Naive B cell (primary cell): Measurements from ENCODE around the gene NR2E3. TPM values are rescaled to one million over a fixed set of nuclear protein-coding genes. Genes with fewer than 3 reads are reported as not detected.

Experiments used
- ATAC-seq, 2 donors: fragments of 150-1000 bp; cut with Tn5 transposase; 2 replicates each; pipeline ENCODE4 v1.10.0; 2021; ENCODE audit warnings: low read depth in 2 of 2, mild to moderate bottlenecking in 2 of 2, moderate library complexity in 2 of 2
- DNase-seq: peaks from one replicate; pipeline ENCODE4 v3.0.0; 2022
- H3K27ac Mint-ChIP-seq, 6 donors: one replicate each; pipeline ENCODE4 v1.8.0; 2020 to 2022; ENCODE audit warnings: mild to moderate bottlenecking in 6 of 6, mixed read lengths in 6 of 6, moderate library complexity in 5 of 6, inconsistent platforms in 2 of 6
- H3K27me3 Mint-ChIP-seq, 3 donors: one replicate each; pipeline ENCODE4 v1.8.0; 2021 to 2022; ENCODE audit warnings: mixed read lengths in 3 of 3, mild to moderate bottlenecking in 1 of 3
- H3K36me3 Mint-ChIP-seq, 2 donors: one replicate each; pipeline ENCODE4 v1.8.0; 2020 to 2022; ENCODE audit warnings: mixed read lengths in 2 of 2, inconsistent platforms in 1 of 2, mild to moderate bottlenecking in 1 of 2
- H3K4me1 Mint-ChIP-seq, 3 donors: one replicate each; pipeline ENCODE4 v1.8.0; 2020 to 2022; ENCODE audit warnings: mixed read lengths in 3 of 3, inconsistent platforms in 1 of 3, mild to moderate bottlenecking in 1 of 3, moderate library complexity in 1 of 3
- H3K4me3 Mint-ChIP-seq, 8 donors: one replicate each; pipeline ENCODE4 v1.8.0; 2020 to 2022; ENCODE audit warnings: mild to moderate bottlenecking in 8 of 8, mixed read lengths in 8 of 8, moderate library complexity in 8 of 8, inconsistent platforms in 2 of 8
- H3K9me3 Mint-ChIP-seq, 7 donors: one replicate each; pipeline ENCODE4 v1.8.0; 2020 to 2022; ENCODE audit warnings: mixed read lengths in 7 of 7, mild to moderate bottlenecking in 5 of 7, inconsistent platforms in 2 of 7, moderate library complexity in 1 of 7
- polyA plus RNA-seq, 6 donors: library from polyadenylated mRNA; unstranded; fragments of 300-500 nt; fragmentation: Illumina TruSeq; gene quantifications; one replicate each; pipeline ENCODE4 v1.2.3, GENCODE V29; 2021; ENCODE audit warnings: low read depth in 6 of 6

NR2E3 gene
- under 1 TPM in 1 of 6 donors, not detected in 5; 0.12 TPM for polyA plus RNA-seq

- no peak for DNase-seq
- Mint-ChIP-seq H3K27ac (no peak within 1 kb of the TSS), H3K4me1 (no peaks in the 10 kb centered on the region), H3K36me3 (no peaks in the 10 kb centered on the region), H3K9me3 (no peaks in the 10 kb centered on the region), H3K27me3 (peaks cover 0 to 20% (median 0%) of the 10 kb centered on the region in 3 donors), H3K4me3 (no peak within 1 kb of the TSS)
- no peak for ATAC-seq
Observed at GRCh38 chr15:71810256-71811035, at the start of gene NR2E3. NR2E3 (plus strand) TSS chr15:71810554; CDS start chr15:71810744, 190 bp downstream.

GRCh38 chr15:71760852-71761251, 49.5 kb upstream of the NR2E3 start:
- peaks cover 11 to 20% (median 15%) of the 10 kb centered on the region in 3 donors for H3K27me3 Mint-ChIP-seq
- H3K27ac Mint-ChIP-seq: no peak overlapping the region
- no peak overlapping the region for H3K4me3 Mint-ChIP-seq
- H3K9me3 Mint-ChIP-seq: peaks cover 6 to 31% (median 14%) of the 10 kb centered on the region in 7 donors
- no peaks in the 10 kb centered on the region for H3K4me1 Mint-ChIP-seq
- no peak for ATAC-seq
- H3K36me3 Mint-ChIP-seq: peaks cover 7 to 23% of the 10 kb centered on the region in 2 donors
- no peak for DNase-seq

- Mint-ChIP-seq H3K4me3 (no peak overlapping the region), H3K4me1 (no peaks in the 10 kb centered on the region), H3K9me3 (peaks cover 6 to 27% (median 14%) of the 10 kb centered on the region in 7 donors), H3K36me3 (peaks cover 7 to 23% of the 10 kb centered on the region in 2 donors), H3K27me3 (peaks cover 12 to 17% (median 12%) of the 10 kb centered on the region in 3 donors), H3K27ac (peak overlapping the region in 1 of 6 donors; percentile 0)
- no peak for ATAC-seq
- no peak for DNase-seq
Observed at GRCh38 chr15:71761649-71762048, 48.7 kb upstream of the NR2E3 start.

- DNase-seq (no peak), ATAC-seq (no peak)
- Mint-ChIP-seq H3K4me1 (no peaks in the 10 kb centered on the region), H3K4me3 (no peak overlapping the region), H3K27ac (no peak overlapping the region), H3K27me3 (peaks cover 5 to 26% (median 15%) of the 10 kb centered on the region in 3 donors), H3K9me3 (peaks cover 0 to 4% (median 0%) of the 10 kb centered on the region in 7 donors), H3K36me3 (no peaks in the 10 kb centered on the region)
Observed at GRCh38 chr15:71768184-71768583, 42.2 kb upstream of the NR2E3 start.

- Mint-ChIP-seq H3K36me3 (no peaks in the 10 kb centered on the region), H3K27ac (no peak overlapping the region), H3K4me1 (no peaks in the 10 kb centered on the region), H3K4me3 (no peak overlapping the region), H3K27me3 (peaks cover 0 to 10% (median 6%) of the 10 kb centered on the region in 3 donors), H3K9me3 (peaks cover 0 to under 1% (median 0%) of the 10 kb centered on the region in 7 donors)
- ATAC-seq (no peak), DNase-seq (no peak)
Observed at GRCh38 chr15:71773206-71773859, 37.0 kb upstream of the NR2E3 start.

GRCh38 chr15:71775856-71776255, 34.5 kb upstream of the NR2E3 start:
- ATAC-seq: no peak
- Mint-ChIP-seq H3K4me1 (peaks cover 0 to 9% (median 0%) of the 10 kb centered on the region in 3 donors), H3K9me3 (no peaks in the 10 kb centered on the region), H3K27me3 (peaks cover 7 to 24% (median 9%) of the 10 kb centered on the region in 3 donors), H3K4me3 (no peak overlapping the region), H3K36me3 (no peaks in the 10 kb centered on the region), H3K27ac (no peak overlapping the region)
- DNase-seq: no peak

- ATAC-seq: no peak
- H3K27ac Mint-ChIP-seq: no peak overlapping the region
- no peaks in the 10 kb centered on the region for H3K9me3 Mint-ChIP-seq
Observed at GRCh38 chr15:71776304-71776703, 34.0 kb upstream of the NR2E3 start.

GRCh38 chr15:71777216-71777943, 33.0 kb upstream of the NR2E3 start:
- Mint-ChIP-seq H3K27me3 (peaks cover 12 to 25% (median 14%) of the 10 kb centered on the region in 3 donors), H3K4me3 (no peak overlapping the region), H3K9me3 (no peaks in the 10 kb centered on the region), H3K27ac (no peak overlapping the region), H3K36me3 (no peaks in the 10 kb centered on the region), H3K4me1 (peaks cover 0 to 9% (median 0%) of the 10 kb centered on the region in 3 donors)
- ATAC-seq (no peak), DNase-seq (no peak)

More at GRCh38 chr15:71776304-71776703, 34.0 kb upstream of the NR2E3 start:
- no peak for DNase-seq
- Mint-ChIP-seq H3K36me3 (no peaks in the 10 kb centered on the region), H3K4me1 (peaks cover 0 to 9% (median 0%) of the 10 kb centered on the region in 3 donors), H3K4me3 (no peak overlapping the region), H3K27me3 (peaks cover 11 to 25% (median 12%) of the 10 kb centered on the region in 3 donors)

- Mint-ChIP-seq H3K4me1 (peaks cover 0 to 9% (median 0%) of the 10 kb centered on the region in 3 donors), H3K4me3 (no peak overlapping the region), H3K27ac (peak overlapping the region in 1 of 6 donors; percentile 77), H3K36me3 (no peaks in the 10 kb centered on the region), H3K27me3 (peaks cover 12 to 32% (median 14%) of the 10 kb centered on the region in 3 donors), H3K9me3 (no peaks in the 10 kb centered on the region)
- DNase-seq (no peak), ATAC-seq (no peak)
Observed at GRCh38 chr15:71779073-71779797, 31.1 kb upstream of the NR2E3 start.

- H3K36me3 Mint-ChIP-seq: no peaks in the 10 kb centered on the region
- H3K4me3 Mint-ChIP-seq: no peak overlapping the region
- H3K9me3 Mint-ChIP-seq: no peaks in the 10 kb centered on the region
- H3K4me1 Mint-ChIP-seq: peaks cover 0 to 9% (median 0%) of the 10 kb centered on the region in 3 donors
- ATAC-seq (peak; percentile 34 to 58), DNase-seq (peak; percentile 16)
- H3K27me3 Mint-ChIP-seq: peaks cover 22 to 43% (median 23%) of the 10 kb centered on the region in 3 donors
- no peak overlapping the region for H3K27ac Mint-ChIP-seq
Observed at GRCh38 chr15:71780115-71780976, 30.0 kb upstream of the NR2E3 start.

GRCh38 chr15:71781179-71781964, 29.0 kb upstream of the NR2E3 start:
- no peak for ATAC-seq
- H3K4me3 Mint-ChIP-seq: peak overlapping the region in 1 of 8 donors; percentile 72

More at GRCh38 chr15:71781179-71781964, 29.0 kb upstream of the NR2E3 start:
- Mint-ChIP-seq H3K4me1 (peaks cover 0 to 9% (median 0%) of the 10 kb centered on the region in 3 donors), H3K27ac (no peak overlapping the region), H3K9me3 (no peaks in the 10 kb centered on the region), H3K36me3 (no peaks in the 10 kb centered on the region), H3K27me3 (peaks cover 25 to 44% (median 33%) of the 10 kb centered on the region in 3 donors)
- DNase-seq: no peak
